Kidney epithelial cell (primary cell): ENCODE data around the gene CEP128. TPM values are rescaled to one million over a fixed set of nuclear protein-coding genes. Genes with fewer than 3 reads are reported as not detected.
A peak's percentile ranks its signal among the peaks of the same experiment; 100 is the strongest.

ENCODE experiments used
- DNase-seq: peaks from one replicate; pipeline ENCODE4 v3.0.0-alpha.2; 2010; ENCODE audit warnings: low read depth
- H3K27me3 ChIP-seq: 2 replicates; pipeline ENCODE4 v1.6.0; 2011; ENCODE audit warnings: low read length; ENCODE audit not compliant: control insufficient read depth, insufficient read depth
- H3K36me3 ChIP-seq: 2 replicates; pipeline ENCODE4 v1.5.1; 2011; ENCODE audit warnings: low read length; ENCODE audit not compliant: control insufficient read depth, insufficient read depth
- H3K4me3 ChIP-seq: 2 replicates; pipeline ENCODE4 v1.5.1; 2011; ENCODE audit warnings: low read depth, mild to moderate bottlenecking, control low read depth, low read length
- CTCF ChIP-seq: IDR thresholded peaks from 2 replicates; pipeline ENCODE4 v1.5.1; 2011; ENCODE audit warnings: mild to moderate bottlenecking, moderate library complexity, low read length, control low read depth, inconsistent platforms; ENCODE audit not compliant: insufficient read depth, poor library complexity, severe bottlenecking
- total RNA-seq: library from RNA; depleted of rRNA; stranded (reverse); fragments of >200 nt; gene quantifications from 2 replicates; pipeline ENCODE4 v1.2.3, GENCODE V29; 2015

CEP128 gene
- total RNA-seq, 1 donor from 2014 or later, result 1.7 TPM

DNA sequence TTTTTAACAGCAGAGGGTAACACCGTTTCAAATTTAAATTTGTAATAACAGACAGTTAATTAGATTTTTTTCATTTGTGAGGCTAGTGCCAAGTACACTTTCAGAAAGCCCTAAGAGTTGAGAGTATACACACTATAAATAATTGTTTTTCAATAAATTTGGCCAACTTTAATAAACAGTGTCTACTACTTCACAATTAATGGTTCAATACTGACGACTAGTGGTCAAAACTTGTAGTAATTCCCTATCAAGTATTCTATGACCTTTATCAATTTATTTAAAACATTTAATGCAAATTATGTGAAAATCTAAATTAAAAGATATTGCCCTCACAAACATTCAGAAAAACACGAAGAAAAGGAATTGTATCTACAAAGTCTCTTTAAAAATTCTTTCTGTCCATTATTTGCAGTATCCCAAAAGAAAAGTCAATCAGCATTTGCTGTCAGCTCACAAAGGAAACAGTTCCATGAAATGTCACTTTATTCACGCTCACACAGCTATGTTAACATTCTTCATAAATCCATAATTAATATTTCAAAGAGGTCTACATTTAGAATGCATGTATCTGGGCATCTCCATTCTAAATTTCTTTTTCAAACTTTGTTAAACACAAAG lies 91.2 kb downstream of the CEP128 start:
- H3K4me3 ChIP-seq, result no peak overlapping the region
- no peaks in the 10 kb centered on the region for H3K36me3 ChIP-seq
- no peaks in the 10 kb centered on the region for H3K27me3 ChIP-seq
- no peak for DNase-seq
- peak; percentile 35 for TF ChIP-seq CTCF

DNA sequence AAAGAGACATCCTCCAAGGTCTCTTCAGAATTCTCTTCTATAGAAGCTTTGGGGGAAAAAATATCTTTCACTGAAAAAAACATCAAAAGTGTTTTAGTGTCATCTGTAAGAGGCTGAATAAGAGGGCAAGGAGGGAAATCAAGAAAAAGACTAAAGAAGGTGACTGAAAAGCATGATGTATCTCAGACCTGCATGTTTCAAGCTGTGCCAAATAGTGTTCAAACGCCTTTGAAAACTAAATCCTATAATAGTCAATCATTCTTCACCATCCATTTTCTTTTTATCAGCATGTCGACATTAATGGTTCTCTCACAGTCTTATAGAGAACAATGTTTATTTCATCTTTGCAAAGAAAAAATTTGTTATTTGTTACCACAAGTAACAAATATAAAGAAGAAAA lies 94.5 kb downstream of the CEP128 start:
- DNase-seq, result no peak
- Histone ChIP-seq H3K36me3 (no peaks in the 10 kb centered on the region), H3K4me3 (no peak overlapping the region), H3K27me3 (no peaks in the 10 kb centered on the region)
- TF ChIP-seq CTCF, result no peak

DNA sequence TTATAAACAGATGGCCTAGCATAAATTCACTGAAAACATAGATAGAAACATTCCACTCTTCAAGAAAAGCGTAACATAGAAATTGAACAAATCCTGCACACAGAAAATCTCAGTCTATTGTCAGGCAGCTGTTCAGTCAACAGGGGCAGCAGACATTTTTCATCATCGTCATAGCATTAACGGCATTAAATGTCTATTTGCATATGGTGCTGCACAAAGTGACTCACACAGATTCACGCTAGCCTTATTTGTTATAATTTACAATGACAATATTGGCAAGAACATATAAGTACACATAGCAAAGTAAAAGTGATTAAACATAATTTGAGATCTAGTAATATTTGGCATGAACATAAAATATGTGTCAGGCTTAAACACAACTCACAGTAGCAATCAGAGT lies 95.7 kb downstream of the CEP128 start:
- TF ChIP-seq CTCF, result no peak
- no peak for DNase-seq

DNA sequence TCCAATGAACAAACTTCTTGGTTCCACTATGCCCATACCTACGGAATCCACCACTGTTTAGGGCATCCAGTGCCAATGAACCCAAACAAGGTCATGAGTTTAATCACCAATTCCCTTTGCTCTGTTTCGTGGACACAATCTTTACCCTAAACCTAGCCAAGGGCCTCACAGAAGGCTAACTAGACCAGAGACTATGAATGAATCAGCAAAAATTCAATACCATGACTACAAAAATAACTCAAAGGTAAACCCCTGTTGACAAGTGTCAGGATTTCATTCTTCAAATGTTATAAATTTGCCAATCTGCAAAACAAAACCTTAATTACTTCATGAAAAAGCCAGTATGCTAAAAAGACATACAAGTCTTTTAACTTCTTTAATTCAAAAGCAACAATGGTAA lies 96.7 kb downstream of the CEP128 start:
- TF ChIP-seq CTCF, result no peak

More for the DNA sequence above, 95.7 kb downstream of the CEP128 start:
- no peak overlapping the region for H3K4me3 ChIP-seq
- no peaks in the 10 kb centered on the region for H3K36me3 ChIP-seq
- H3K27me3 ChIP-seq, result no peaks in the 10 kb centered on the region

DNA sequence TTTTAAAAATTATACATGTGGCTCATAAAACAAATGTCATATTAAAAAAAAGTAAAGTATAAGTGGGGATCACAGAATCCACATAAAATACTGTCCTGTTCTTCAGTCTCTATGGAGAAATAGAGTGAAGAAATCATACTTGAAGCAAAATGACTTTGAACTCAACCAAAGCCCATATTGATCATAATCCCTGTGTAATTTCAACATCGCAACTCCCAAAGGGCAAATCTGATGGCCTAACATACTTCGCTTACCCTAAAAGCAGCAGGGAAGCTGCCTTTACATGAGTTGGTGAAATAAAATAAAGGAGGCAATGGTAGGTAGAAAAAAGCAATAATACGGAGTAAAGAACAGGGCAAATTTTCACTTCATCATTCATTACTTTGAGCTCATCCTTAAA lies 101.8 kb downstream of the CEP128 start:
- TF ChIP-seq CTCF, result no peak
- no peak overlapping the region for H3K4me3 ChIP-seq
- no peak for DNase-seq
- no peaks in the 10 kb centered on the region for H3K27me3 ChIP-seq
- no peaks in the 10 kb centered on the region for H3K36me3 ChIP-seq

More for the DNA sequence above, 96.7 kb downstream of the CEP128 start:
- DNase-seq, result no peak
- Histone ChIP-seq H3K27me3 (no peaks in the 10 kb centered on the region), H3K4me3 (no peak overlapping the region), H3K36me3 (no peaks in the 10 kb centered on the region)

- DNase-seq, result no peak
- H3K36me3 ChIP-seq, result no peaks in the 10 kb centered on the region
- TF ChIP-seq CTCF, result no peak
- H3K4me3 ChIP-seq, result no peak overlapping the region
- no peaks in the 10 kb centered on the region for H3K27me3 ChIP-seq
Measured at GRCh38 chr14:80809663-80810062, 131.9 kb downstream of the CEP128 start.
